Measurements from ENCODE around the gene ST6GALNAC3.

DNA sequence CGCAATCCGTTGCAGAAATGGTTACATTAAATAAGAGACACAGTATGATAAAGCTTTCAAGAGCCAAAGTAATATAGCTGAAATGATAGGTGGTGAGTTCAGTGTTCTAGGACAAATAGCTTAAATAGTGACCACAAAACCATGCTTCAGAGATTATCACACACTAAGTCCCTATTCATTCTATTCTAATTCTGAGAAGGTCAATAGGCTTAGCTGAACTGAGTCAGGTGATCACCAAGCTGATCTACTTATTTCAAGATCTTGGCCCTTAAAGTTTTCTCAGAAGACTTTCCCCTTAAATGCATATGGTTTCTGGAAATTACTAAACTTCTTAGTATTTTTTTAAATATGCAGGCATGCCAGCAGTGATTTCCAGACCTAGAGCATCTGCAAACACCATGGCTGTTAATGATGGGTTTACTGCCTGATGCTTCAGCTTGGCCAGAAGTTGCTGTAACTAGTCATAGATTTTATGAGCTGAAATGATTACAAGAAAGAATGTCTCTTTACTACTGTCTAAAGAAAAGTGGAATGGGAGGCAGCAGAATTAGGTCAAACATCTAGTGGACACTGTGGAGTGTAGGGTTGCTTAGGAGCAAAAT lies 242.9 kb downstream of the ST6GALNAC3 start:
- no peak for TF ChIP-seq GATA3 (IDR thresholded peaks at IDR 0.05; ENCODE audit: low read depth, low read length)
- TF ChIP-seq GATA2 (IDR thresholded peaks at IDR 0.05; ENCODE audit: low read depth, low read length), result no peak
